ENCODE measurements around the gene KLK7.

KLK7 gene

GRCh38 chr19:50962245-50962644 lies 21.5 kb downstream of the KLK7 start:
- DNase-seq (ENCODE audit: low read depth): no peak
- TF ChIP-seq CTCF (IDR thresholded peaks at IDR 0.05; ENCODE audit: insufficient read depth, low read depth, low read length, missing control alignments): no peak
- no peak overlapping the region for H3K4me3 ChIP-seq (ENCODE audit: low read length)

GRCh38 chr19:50959731-50960500 lies 23.8 kb downstream of the KLK7 start:
- no peak overlapping the region for H3K4me3 ChIP-seq (ENCODE audit: low read length)
- DNase-seq (ENCODE audit: low read depth): no peak
- no peak for TF ChIP-seq CTCF (IDR thresholded peaks at IDR 0.05; ENCODE audit: insufficient read depth, low read depth, low read length, missing control alignments)

- no peak for TF ChIP-seq CTCF (IDR thresholded peaks at IDR 0.05; ENCODE audit: insufficient read depth, low read depth, low read length, missing control alignments)
- DNase-seq (ENCODE audit: low read depth): no peak
- no peak overlapping the region for H3K4me3 ChIP-seq (ENCODE audit: low read length)
These were observed 26.1 kb downstream of the KLK7 start for GRCh38 chr19:50957587-50957986.

GRCh38 chr19:50952910-50953309 lies 30.8 kb downstream of the KLK7 start, which contains the start of gene KLK5:
Gene KLK5, minus strand, starts transcription at chr19:50953038. Its CDS starts 381 bp downstream, at chr19:50952657.
- peak within 1 kb of the TSS; percentile 19 for H3K4me3 ChIP-seq (ENCODE audit: low read length)
- no peak for DNase-seq (ENCODE audit: low read depth)
- no peak for TF ChIP-seq CTCF (IDR thresholded peaks at IDR 0.05; ENCODE audit: insufficient read depth, low read depth, low read length, missing control alignments)

GRCh38 chr19:50949861-50950260 lies 33.9 kb downstream of the KLK7 start:
- no peak overlapping the region for H3K4me3 ChIP-seq (ENCODE audit: low read length)
- DNase-seq (ENCODE audit: low read depth): no peak

GRCh38 chr19:50947123-50947522 lies 36.6 kb downstream of the KLK7 start:
- no peak for TF ChIP-seq CTCF (IDR thresholded peaks at IDR 0.05; ENCODE audit: insufficient read depth, low read depth, low read length, missing control alignments)
- DNase-seq (ENCODE audit: low read depth): no peak
- H3K4me3 ChIP-seq (ENCODE audit: low read length): no peak overlapping the region

More at GRCh38 chr19:50949861-50950260, 33.9 kb downstream of the KLK7 start:
- TF ChIP-seq CTCF (IDR thresholded peaks at IDR 0.05; ENCODE audit: insufficient read depth, low read depth, low read length, missing control alignments): no peak

GRCh38 chr19:50944795-50945194 lies 38.9 kb downstream of the KLK7 start:
- no peak overlapping the region for H3K4me3 ChIP-seq (ENCODE audit: low read length)
- no peak for DNase-seq (ENCODE audit: low read depth)
- TF ChIP-seq CTCF (IDR thresholded peaks at IDR 0.05; ENCODE audit: insufficient read depth, low read depth, low read length, missing control alignments): no peak
